Progenitor cell of endocrine pancreas (in vitro differentiated cells): ENCODE results near the gene KIF20B. TPM values are rescaled to one million over a fixed set of nuclear protein-coding genes. Genes with fewer than 3 reads are reported as not detected.

Experiments used
- total RNA-seq: library from RNA; stranded (reverse); gene quantifications from 2 replicates; pipeline ENCODE4 v1.2.1, GENCODE V29; 2021

KIF20B gene
- total RNA-seq, 1 donor from 2014 or later, result 27.0 TPM

Other genes with a start within 250 kb of the KIF20B start
- gene SLC16A12, start 166.0 kb upstream of the KIF20B start, total RNA-seq, result 16.1 and 20.6 TPM in 2 replicates
- 34.5 and 38.0 TPM in 2 replicates for gene PANK1, start 56.3 kb upstream of the KIF20B start, total RNA-seq